HepG2 (cell line): Measurements from ENCODE around the gene RPL26. TPM values are rescaled to one million over a fixed set of nuclear protein-coding genes. Genes with fewer than 3 reads are reported as not detected.

Experiments
- ADNP ChIP-seq: sonication (generic); formaldehyde crosslinking; IDR thresholded peaks from 2 replicates; pipeline ENCODE4 v1.4.0; 2020; ENCODE audit warnings: missing genetic modification reagents
- AHR ChIP-seq: IDR thresholded peaks from 2 replicates; pipeline ENCODE4 v1.6.1; 2018; ENCODE audit warnings: missing genetic modification reagents, missing compliant biosample characterization
- ATAD3A ChIP-seq: sonication (generic); formaldehyde crosslinking; IDR thresholded peaks from 2 replicates; pipeline ENCODE4 v1.4.0; 2020; ENCODE audit warnings: missing genetic modification reagents
- EED ChIP-seq: sonication (generic); formaldehyde crosslinking; IDR thresholded peaks from 2 replicates; pipeline ENCODE4 v1.5.0; 2020; ENCODE audit warnings: mild to moderate bottlenecking, missing genetic modification reagents
- KAT7 ChIP-seq: IDR thresholded peaks from 2 replicates; pipeline ENCODE4 v1.6.1; 2018; ENCODE audit warnings: borderline replicate concordance, missing compliant biosample characterization
- KAT8 ChIP-seq: IDR thresholded peaks from 2 replicates; pipeline ENCODE4 v1.6.1; 2016; ENCODE audit warnings: missing genetic modification reagents, missing compliant biosample characterization
- KLF12 ChIP-seq: sonication (generic); formaldehyde crosslinking; IDR thresholded peaks from 2 replicates; pipeline ENCODE4 v1.4.0; 2020; ENCODE audit warnings: missing genetic modification reagents, borderline replicate concordance
- MXI1 ChIP-seq: IDR thresholded peaks from 3 replicates; pipeline ENCODE4 v1.6.1; 2012; ENCODE audit warnings: low read depth, low read length, inconsistent platforms, borderline replicate concordance
- NONO ChIP-seq, 2 experiments: fragments of 450-650 bp in 1 of 2; sonication (generic) in 1 of 2; formaldehyde crosslinking in 1 of 2; IDR thresholded peaks in 1 of 2; conservative IDR thresholded peaks in 1 of 2; 2 replicates each; pipeline versions ENCODE4 v1.6.1 to v1.8.0; 2017 to 2022; ENCODE audit warnings: mild to moderate bottlenecking in 1 of 2, missing genetic modification reagents in 1 of 2, moderate library complexity in 1 of 2
- PITX1 ChIP-seq: sonication (generic); formaldehyde crosslinking; IDR thresholded peaks from 2 replicates; pipeline ENCODE4 v1.5.1; 2020; ENCODE audit warnings: mild to moderate bottlenecking, missing genetic modification reagents
- ZFP90 ChIP-seq: sonication (generic); formaldehyde crosslinking; IDR thresholded peaks from 2 replicates; pipeline ENCODE4 v1.8.0; 2022; ENCODE audit warnings: missing genetic modification reagents, mild to moderate bottlenecking, inconsistent platforms, borderline replicate concordance
- ZNF24 ChIP-seq: fragments of 450-650 bp; IDR thresholded peaks from 2 replicates; pipeline ENCODE4 v1.6.1; 2017; ENCODE audit warnings: antibody characterized with exemption, mild to moderate bottlenecking
- ZNF282 ChIP-seq: fragments of 450-650 bp; IDR thresholded peaks from 2 replicates; pipeline ENCODE4 v1.6.1; 2018; ENCODE audit not compliant: partially characterized antibody
- ZNF292 ChIP-seq: sonication (generic); formaldehyde crosslinking; IDR thresholded peaks from 2 replicates; pipeline ENCODE4 v1.8.1; 2022; ENCODE audit warnings: mild to moderate bottlenecking, low read depth, missing genetic modification reagents, borderline replicate concordance
- ZNF577 ChIP-seq: sonication (generic); formaldehyde crosslinking; IDR thresholded peaks from 2 replicates; pipeline ENCODE4 v1.4.0; 2020; ENCODE audit warnings: mild to moderate bottlenecking, low read depth, missing genetic modification reagents, borderline replicate concordance
- ZNF720 ChIP-seq: sonication (generic); formaldehyde crosslinking; IDR thresholded peaks from 2 replicates; pipeline ENCODE4 v1.4.0; 2020; ENCODE audit warnings: missing genetic modification reagents
- polyA plus RNA-seq, 8 experiments: library from polyadenylated mRNA; depleted of rRNA in 3 of 8; stranded (reverse) in 7 of 8; unstranded in 1 of 8; fragments of >200 nt; fragmentation: Illumina TruSeq in 4 of 8; extraction: Trizol in 4 of 8; gene quantifications; 2 replicates each; pipeline versions ENCODE4 v1.2.1 to v1.2.3, GENCODE V29; 2011 to 2016; ENCODE audit warnings: low read depth in 4 of 8, missing spikeins in 1 of 8, mixed read lengths in 1 of 8; ENCODE audit not compliant: insufficient read depth in 1 of 8
- total RNA-seq, 5 experiments: library from RNA; depleted of rRNA; stranded (reverse); fragments of >200 nt; fragmentation: Illumina TruSeq; extraction: Trizol; gene quantifications; 2 replicates each; pipeline ENCODE4 v1.2.3, GENCODE V29; 2016; ENCODE audit warnings: low read depth in 1 of 5
- TF ChIP-seq, protein P1 (sequence below): sonication (generic); formaldehyde crosslinking; IDR thresholded peaks from 2 replicates; pipeline ENCODE4 v1.4.0; 2020; ENCODE audit warnings: mild to moderate bottlenecking, missing genetic modification reagents
- TF ChIP-seq, protein P2 (sequence below): sonication (generic); formaldehyde crosslinking; IDR thresholded peaks from 2 replicates; pipeline ENCODE4 v1.8.1; 2023; ENCODE audit warnings: mild to moderate bottlenecking, inconsistent platforms, moderate library complexity, missing genetic modification reagents, borderline replicate concordance
- TF ChIP-seq, protein P3 (sequence below): IDR thresholded peaks from 2 replicates; pipeline ENCODE4 v1.6.1; 2016; ENCODE audit warnings: missing biosample characterization, missing genetic modification reagents, low read depth
- TF ChIP-seq, protein P4 (sequence below): conservative IDR thresholded peaks from 2 replicates; pipeline ENCODE4 v1.6.1; 2018; ENCODE audit warnings: missing genetic modification reagents
- TF ChIP-seq, protein P5 (sequence below): sonication (generic); formaldehyde crosslinking; IDR thresholded peaks from 2 replicates; pipeline ENCODE4 v1.8.1; 2023; ENCODE audit warnings: mild to moderate bottlenecking, missing genetic modification reagents

Gene RPL26
- total and polyA plus RNA-seq, 2 of the 13 experiments (the other 11 are each of a cell fraction or from before 2014, with no cell fraction given): 2,817 to 3,529 TPM

DNA sequence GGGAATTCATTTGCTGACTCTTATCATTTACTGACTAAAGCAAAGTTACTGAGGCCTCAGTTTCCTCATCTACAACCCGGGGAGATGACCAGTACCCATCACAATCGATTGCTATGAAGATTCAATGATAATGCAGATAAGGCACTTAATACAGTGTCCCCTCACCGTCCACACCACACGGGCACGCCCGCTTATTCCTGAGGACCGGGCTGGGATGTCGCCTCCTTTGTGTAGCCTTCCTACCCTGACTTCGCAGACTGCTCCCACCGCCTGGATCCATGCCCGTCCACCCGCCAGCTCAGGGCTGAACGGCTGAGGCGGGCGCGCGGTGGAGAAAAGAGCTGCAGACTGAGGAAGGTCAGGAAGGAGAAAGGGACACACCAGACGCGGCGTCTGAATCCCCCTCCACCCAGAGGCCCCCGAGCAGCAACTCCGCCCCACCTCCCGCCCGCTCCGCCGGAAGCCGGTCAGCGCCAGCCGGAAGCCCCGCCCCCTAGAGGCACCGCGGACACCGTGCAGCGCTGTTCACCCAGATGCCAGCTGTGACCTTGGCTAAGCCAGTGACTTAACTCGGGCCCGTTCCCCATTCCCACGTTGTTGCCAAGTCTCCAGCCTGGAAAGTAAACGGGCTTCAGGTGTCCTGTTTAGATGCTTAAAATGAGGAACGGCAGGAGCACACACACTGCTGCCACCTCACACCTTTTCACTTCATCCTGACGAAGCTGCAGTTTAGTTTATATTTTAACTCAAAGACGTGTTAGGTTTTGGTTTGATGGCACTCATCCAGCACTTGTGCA is 6.5 kb downstream of the RPL26 start, which contains the start of gene KRABD2 (continued):
- TF ChIP-seq NONO (IDR thresholded peaks at IDR 0.05) (no peak), NONO (CRISPR knock-in tag; conservative IDR thresholded peaks at IDR 0.05) (peak; percentile 73), PITX1 (CRISPR knock-in tag) (peak; percentile 69), ZNF577 (CRISPR knock-in tag) (no peak), AHR (CRISPR knock-in tag) (0 out of 2 replicates have a peak, but pooled peaks have one; percentile 28), ADNP (CRISPR knock-in tag) (no peak), KLF12 (0 out of 2 replicates have a peak, but pooled peaks have one; percentile 30), EED (CRISPR knock-in tag) (no peak), ZFP90 (CRISPR knock-in tag) (peak; percentile 75; the same call in 1 of the 2 replicates), KAT8 (CRISPR knock-in tag) (peak; percentile 88), ZNF24 (no peak), ZNF282 (no peak), MXI1 (peak; percentile 89; the same call in 2 of the 3 replicates), ZNF292 (CRISPR knock-in tag) (peak; percentile 67; the same call in 1 of the 2 replicates), KAT7 (CRISPR knock-in tag) (peak; percentile 78), ATAD3A (CRISPR knock-in tag) (no peak), ZNF720 (CRISPR knock-in tag) (no peak)
- TF ChIP-seq, protein P1, sequence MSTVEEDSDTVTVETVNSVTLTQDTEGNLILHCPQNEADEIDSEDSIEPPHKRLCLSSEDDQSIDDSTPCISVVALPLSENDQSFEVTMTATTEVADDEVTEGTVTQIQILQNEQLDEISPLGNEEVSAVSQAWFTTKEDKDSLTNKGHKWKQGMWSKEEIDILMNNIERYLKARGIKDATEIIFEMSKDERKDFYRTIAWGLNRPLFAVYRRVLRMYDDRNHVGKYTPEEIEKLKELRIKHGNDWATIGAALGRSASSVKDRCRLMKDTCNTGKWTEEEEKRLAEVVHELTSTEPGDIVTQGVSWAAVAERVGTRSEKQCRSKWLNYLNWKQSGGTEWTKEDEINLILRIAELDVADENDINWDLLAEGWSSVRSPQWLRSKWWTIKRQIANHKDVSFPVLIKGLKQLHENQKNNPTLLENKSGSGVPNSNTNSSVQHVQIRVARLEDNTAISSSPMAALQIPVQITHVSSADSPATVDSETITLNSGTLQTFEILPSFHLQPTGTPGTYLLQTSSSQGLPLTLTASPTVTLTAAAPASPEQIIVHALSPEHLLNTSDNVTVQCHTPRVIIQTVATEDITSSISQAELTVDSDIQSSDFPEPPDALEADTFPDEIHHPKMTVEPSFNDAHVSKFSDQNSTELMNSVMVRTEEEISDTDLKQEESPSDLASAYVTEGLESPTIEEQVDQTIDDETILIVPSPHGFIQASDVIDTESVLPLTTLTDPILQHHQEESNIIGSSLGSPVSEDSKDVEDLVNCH (CRISPR knock-in tag): no peak
- TF ChIP-seq, protein P2, sequence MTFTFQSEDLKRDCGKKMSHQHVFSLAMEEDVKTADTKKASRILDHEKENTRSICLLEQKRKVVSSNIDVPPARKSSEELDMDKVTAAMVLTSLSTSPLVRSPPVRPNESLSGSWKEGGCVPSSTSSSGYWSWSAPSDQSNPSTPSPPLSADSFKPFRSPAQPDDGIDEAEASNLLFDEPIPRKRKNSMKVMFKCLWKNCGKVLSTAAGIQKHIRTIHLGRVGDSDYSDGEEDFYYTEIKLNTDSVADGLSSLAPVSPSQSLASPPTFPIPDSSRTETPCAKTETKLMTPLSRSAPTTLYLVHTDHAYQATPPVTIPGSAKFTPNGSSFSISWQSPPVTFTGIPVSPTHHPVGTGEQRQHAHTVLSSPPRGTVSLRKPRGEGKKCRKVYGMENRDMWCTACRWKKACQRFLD (CRISPR knock-in tag): 0 out of 2 replicates have a peak, but pooled peaks have one; percentile 41
- TF ChIP-seq, protein P3, sequence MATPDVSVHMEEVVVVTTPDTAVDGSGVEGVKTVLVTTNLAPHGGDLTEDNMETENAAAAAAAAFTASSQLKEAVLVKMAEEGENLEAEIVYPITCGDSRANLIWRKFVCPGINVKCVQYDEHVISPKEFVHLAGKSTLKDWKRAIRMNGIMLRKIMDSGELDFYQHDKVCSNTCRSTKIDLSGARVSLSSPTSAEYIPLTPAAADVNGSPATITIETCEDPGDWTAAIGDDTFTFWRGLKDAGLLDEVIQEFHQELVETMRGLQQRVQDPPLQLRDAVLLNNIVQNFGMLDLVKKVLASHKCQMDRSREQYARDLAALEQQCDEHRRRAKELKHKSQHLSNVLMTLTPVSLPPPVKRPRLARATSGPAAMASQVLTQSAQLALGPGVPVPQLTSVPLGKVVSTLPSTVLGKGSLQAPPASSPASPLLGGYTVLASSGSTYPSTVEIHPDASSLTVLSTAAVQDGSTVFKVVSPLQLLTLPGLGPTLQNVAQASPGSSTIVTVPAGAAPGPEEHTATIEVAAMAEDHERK: no peak; the same call in 1 of the 2 replicates
- TF ChIP-seq, protein P4, sequence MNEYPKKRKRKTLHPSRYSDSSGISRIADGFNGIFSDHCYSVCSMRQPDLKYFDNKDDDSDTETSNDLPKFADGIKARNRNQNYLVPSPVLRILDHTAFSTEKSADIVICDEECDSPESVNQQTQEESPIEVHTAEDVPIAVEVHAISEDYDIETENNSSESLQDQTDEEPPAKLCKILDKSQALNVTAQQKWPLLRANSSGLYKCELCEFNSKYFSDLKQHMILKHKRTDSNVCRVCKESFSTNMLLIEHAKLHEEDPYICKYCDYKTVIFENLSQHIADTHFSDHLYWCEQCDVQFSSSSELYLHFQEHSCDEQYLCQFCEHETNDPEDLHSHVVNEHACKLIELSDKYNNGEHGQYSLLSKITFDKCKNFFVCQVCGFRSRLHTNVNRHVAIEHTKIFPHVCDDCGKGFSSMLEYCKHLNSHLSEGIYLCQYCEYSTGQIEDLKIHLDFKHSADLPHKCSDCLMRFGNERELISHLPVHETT: peak; percentile 45; the same call in 1 of the 2 replicates
- TF ChIP-seq, protein P5, sequence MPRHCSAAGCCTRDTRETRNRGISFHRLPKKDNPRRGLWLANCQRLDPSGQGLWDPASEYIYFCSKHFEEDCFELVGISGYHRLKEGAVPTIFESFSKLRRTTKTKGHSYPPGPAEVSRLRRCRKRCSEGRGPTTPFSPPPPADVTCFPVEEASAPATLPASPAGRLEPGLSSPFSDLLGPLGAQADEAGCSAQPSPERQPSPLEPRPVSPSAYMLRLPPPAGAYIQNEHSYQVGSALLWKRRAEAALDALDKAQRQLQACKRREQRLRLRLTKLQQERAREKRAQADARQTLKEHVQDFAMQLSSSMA: no peak
